ENCODE results near the gene TOGARAM1.

TOGARAM1 gene

GRCh38 chr14:45051896-45052295 is 89.9 kb downstream of the TOGARAM1 start:
- DNase-seq: no peak
- H3K4ac ChIP-seq (ENCODE audit: low read depth in 1 of 2, low read length in 2 of 2): no peak overlapping the region
- H3K9ac ChIP-seq (ENCODE audit: low read length): no peak overlapping the region
- no peak overlapping the region for H2BK120ac ChIP-seq (ENCODE audit: low read depth, low read length)
- no peak overlapping the region for H3K14ac ChIP-seq (ENCODE audit: low read length in 2 of 2)
- no peak overlapping the region for H3K4me2 ChIP-seq (ENCODE audit: low read length, poor library complexity, severe bottlenecking)
- H3K9me3 ChIP-seq (ENCODE audit: control insufficient read depth, low read length): peaks cover 11% of the 10 kb centered on the region
- no peak overlapping the region for H2BK12ac ChIP-seq (ENCODE audit: low read length in 2 of 2)
- 100% methylated on average over 1 of the region's 4 CpGs for WGBS
- H3K36me3 ChIP-seq (ENCODE audit: control insufficient read depth in 1 of 2, insufficient read depth in 2 of 2, low read depth in 1 of 2, low read length in 2 of 2): peaks cover 8 to 54% of the 10 kb centered on the region in 2 experiments
- no peaks in the 10 kb centered on the region for H3K27me3 ChIP-seq (ENCODE audit: control insufficient read depth in 1 of 2, insufficient read depth in 1 of 2, low read length in 2 of 2)
- no peak overlapping the region for H3K4me3 ChIP-seq (ENCODE audit: insufficient read depth in 1 of 2, low read depth in 1 of 2, low read length in 2 of 2)
- no peak overlapping the region for H2AFZ ChIP-seq (ENCODE audit: low read depth, low read length)
- H4K8ac ChIP-seq (ENCODE audit: low read length): no peak overlapping the region
- H3K23ac ChIP-seq (ENCODE audit: low read length in 2 of 2): no peak overlapping the region
- no peak overlapping the region for H2BK5ac ChIP-seq (ENCODE audit: low read depth, low read length, poor library complexity, severe bottlenecking)
- H3K27ac ChIP-seq (ENCODE audit: low read length, poor library complexity, severe bottlenecking): no peak overlapping the region
- H2AK5ac ChIP-seq (ENCODE audit: low read length, severe bottlenecking): no peak overlapping the region
- H3K79me1 ChIP-seq (replicated peaks; ENCODE audit: low read length, poor library complexity, severe bottlenecking): peaks cover 2% of the 10 kb centered on the region
- H2BK15ac ChIP-seq (ENCODE audit: low read depth, poor library complexity, severe bottlenecking): no peak overlapping the region
- H3K18ac ChIP-seq (ENCODE audit: low read depth in 1 of 2, low read length in 2 of 2): no peak overlapping the region
- no peaks in the 10 kb centered on the region for H3K4me1 ChIP-seq (ENCODE audit: control insufficient read depth, insufficient read depth, low read depth, low read length)
- H4K91ac ChIP-seq (ENCODE audit: low read length): no peak overlapping the region

GRCh38 chr14:45057349-45057748 is 95.4 kb downstream of the TOGARAM1 start:
- Histone ChIP-seq H2BK12ac (ENCODE audit: low read length in 2 of 2) (no peak overlapping the region), H4K8ac (ENCODE audit: low read length) (no peak overlapping the region), H3K9ac (ENCODE audit: low read length) (no peak overlapping the region), H3K36me3 (ENCODE audit: control insufficient read depth in 1 of 2, insufficient read depth in 2 of 2, low read depth in 1 of 2, low read length in 2 of 2) (peaks cover 3 to 41% of the 10 kb centered on the region in 2 experiments), H3K27me3 (ENCODE audit: control insufficient read depth in 1 of 2, insufficient read depth in 1 of 2, low read length in 2 of 2) (no peaks in the 10 kb centered on the region), H3K18ac (ENCODE audit: low read depth in 1 of 2, low read length in 2 of 2) (no peak overlapping the region), H3K4me3 (ENCODE audit: insufficient read depth in 1 of 2, low read depth in 1 of 2, low read length in 2 of 2) (no peak overlapping the region), H3K4ac (ENCODE audit: low read depth in 1 of 2, low read length in 2 of 2) (no peak overlapping the region), H2BK120ac (ENCODE audit: low read depth, low read length) (no peak overlapping the region), H2BK15ac (ENCODE audit: low read depth, poor library complexity, severe bottlenecking) (no peak overlapping the region), H3K27ac (ENCODE audit: low read length, poor library complexity, severe bottlenecking) (no peak overlapping the region), H3K4me2 (ENCODE audit: low read length, poor library complexity, severe bottlenecking) (no peak overlapping the region), H2AK5ac (ENCODE audit: low read length, severe bottlenecking) (no peak overlapping the region), H3K23ac (ENCODE audit: low read length in 2 of 2) (no peak overlapping the region), H2AFZ (ENCODE audit: low read depth, low read length) (no peak overlapping the region), H4K91ac (ENCODE audit: low read length) (no peak overlapping the region), H3K4me1 (ENCODE audit: control insufficient read depth, insufficient read depth, low read depth, low read length) (no peaks in the 10 kb centered on the region), H3K14ac (ENCODE audit: low read length in 2 of 2) (no peak overlapping the region), H2BK5ac (ENCODE audit: low read depth, low read length, poor library complexity, severe bottlenecking) (no peak overlapping the region), H3K9me3 (ENCODE audit: control insufficient read depth, low read length) (peaks cover 16% of the 10 kb centered on the region), H3K79me1 (replicated peaks; ENCODE audit: low read length, poor library complexity, severe bottlenecking) (peaks cover 7% of the 10 kb centered on the region)
- WGBS: 100% methylated on average over 1 of the region's 2 CpGs
- DNase-seq: no peak

GRCh38 chr14:45057881-45058364 is 95.9 kb downstream of the TOGARAM1 start:
- Histone ChIP-seq H3K36me3 (ENCODE audit: control insufficient read depth in 1 of 2, insufficient read depth in 2 of 2, low read depth in 1 of 2, low read length in 2 of 2) (peaks cover 3 to 35% of the 10 kb centered on the region in 2 experiments), H3K4me2 (ENCODE audit: low read length, poor library complexity, severe bottlenecking) (no peak overlapping the region), H2BK5ac (ENCODE audit: low read depth, low read length, poor library complexity, severe bottlenecking) (no peak overlapping the region), H3K14ac (ENCODE audit: low read length in 2 of 2) (no peak overlapping the region), H3K23ac (ENCODE audit: low read length in 2 of 2) (no peak overlapping the region), H3K4ac (ENCODE audit: low read depth in 1 of 2, low read length in 2 of 2) (no peak overlapping the region), H2BK120ac (ENCODE audit: low read depth, low read length) (no peak overlapping the region), H3K9me3 (ENCODE audit: control insufficient read depth, low read length) (peaks cover 16% of the 10 kb centered on the region), H3K9ac (ENCODE audit: low read length) (no peak overlapping the region), H4K91ac (ENCODE audit: low read length) (no peak overlapping the region), H2AK5ac (ENCODE audit: low read length, severe bottlenecking) (no peak overlapping the region), H3K4me3 (ENCODE audit: insufficient read depth in 1 of 2, low read depth in 1 of 2, low read length in 2 of 2) (no peak overlapping the region), H3K79me1 (replicated peaks; ENCODE audit: low read length, poor library complexity, severe bottlenecking) (peaks cover 7% of the 10 kb centered on the region), H2BK12ac (ENCODE audit: low read length in 2 of 2) (no peak overlapping the region), H3K4me1 (ENCODE audit: control insufficient read depth, insufficient read depth, low read depth, low read length) (no peaks in the 10 kb centered on the region), H3K18ac (ENCODE audit: low read depth in 1 of 2, low read length in 2 of 2) (no peak overlapping the region), H2AFZ (ENCODE audit: low read depth, low read length) (no peak overlapping the region), H2BK15ac (ENCODE audit: low read depth, poor library complexity, severe bottlenecking) (no peak overlapping the region), H4K8ac (ENCODE audit: low read length) (no peak overlapping the region), H3K27me3 (ENCODE audit: control insufficient read depth in 1 of 2, insufficient read depth in 1 of 2, low read length in 2 of 2) (no peaks in the 10 kb centered on the region), H3K27ac (ENCODE audit: low read length, poor library complexity, severe bottlenecking) (no peak overlapping the region)
- DNase-seq: no peak

DNA sequence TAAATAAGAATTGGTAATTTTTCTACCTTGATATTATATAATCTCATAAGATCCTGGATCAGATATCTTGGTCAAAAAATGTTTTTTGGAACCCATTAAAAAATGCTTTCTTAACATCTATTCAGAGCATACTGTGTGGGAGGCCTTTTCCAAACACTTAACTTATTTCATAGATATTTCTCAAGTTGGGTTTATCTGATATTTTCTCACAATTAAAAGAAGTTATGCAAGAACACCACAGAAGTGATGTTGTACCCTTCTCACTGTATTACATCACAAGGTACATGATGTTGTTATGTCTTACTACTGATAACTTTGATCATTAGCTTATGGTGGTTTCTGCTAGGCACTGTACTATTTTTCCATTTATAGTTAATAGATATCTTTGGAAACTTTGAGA is 98.6 kb downstream of the TOGARAM1 start:
- peaks cover 17% of the 10 kb centered on the region for H3K79me1 ChIP-seq (replicated peaks; ENCODE audit: low read length, poor library complexity, severe bottlenecking)
- no peak for DNase-seq
- no peak overlapping the region for H4K91ac ChIP-seq (ENCODE audit: low read length)
- H3K9ac ChIP-seq (ENCODE audit: low read length): no peak overlapping the region
- no peak overlapping the region for H3K18ac ChIP-seq (ENCODE audit: low read depth in 1 of 2, low read length in 2 of 2)
- no peak overlapping the region for H3K14ac ChIP-seq (ENCODE audit: low read length in 2 of 2)
- H2AFZ ChIP-seq (ENCODE audit: low read depth, low read length): no peak overlapping the region
- H3K9me3 ChIP-seq (ENCODE audit: control insufficient read depth, low read length): peaks cover 16% of the 10 kb centered on the region
- H3K4ac ChIP-seq (ENCODE audit: low read depth in 1 of 2, low read length in 2 of 2): no peak overlapping the region
- no peak overlapping the region for H2BK15ac ChIP-seq (ENCODE audit: low read depth, poor library complexity, severe bottlenecking)
- no peaks in the 10 kb centered on the region for H3K27me3 ChIP-seq (ENCODE audit: control insufficient read depth in 1 of 2, insufficient read depth in 1 of 2, low read length in 2 of 2)
- no peaks in the 10 kb centered on the region for H3K4me1 ChIP-seq (ENCODE audit: control insufficient read depth, insufficient read depth, low read depth, low read length)
- H4K8ac ChIP-seq (ENCODE audit: low read length): no peak overlapping the region
- no peak overlapping the region for H2BK120ac ChIP-seq (ENCODE audit: low read depth, low read length)
- no peak overlapping the region for H2BK5ac ChIP-seq (ENCODE audit: low read depth, low read length, poor library complexity, severe bottlenecking)
- no peak overlapping the region for H2AK5ac ChIP-seq (ENCODE audit: low read length, severe bottlenecking)
- no peak overlapping the region for H2BK12ac ChIP-seq (ENCODE audit: low read length in 2 of 2)
- H3K23ac ChIP-seq (ENCODE audit: low read length in 2 of 2): no peak overlapping the region
- no peak overlapping the region for H3K27ac ChIP-seq (ENCODE audit: low read length, poor library complexity, severe bottlenecking)
- peaks cover under 1 to 19% of the 10 kb centered on the region in 2 experiments for H3K36me3 ChIP-seq (ENCODE audit: control insufficient read depth in 1 of 2, insufficient read depth in 2 of 2, low read depth in 1 of 2, low read length in 2 of 2)
- H3K4me2 ChIP-seq (ENCODE audit: low read length, poor library complexity, severe bottlenecking): no peak overlapping the region
- H3K4me3 ChIP-seq (ENCODE audit: insufficient read depth in 1 of 2, low read depth in 1 of 2, low read length in 2 of 2): no peak overlapping the region

Data from mesenchymal stem cell (in vitro differentiated cells and primary cell).